GM12878 (cell line): ENCODE measurements around the gene OLFML3. TPM values are rescaled to one million over a fixed set of nuclear protein-coding genes. Genes with fewer than 3 reads are reported as not detected.

ENCODE experiments used
- ATAC-seq: fragments of 200-7000 bp; cut with Tn5 transposase; 3 replicates; pipeline ENCODE4 v1.9.1; 2020; ENCODE audit warnings: mild to moderate bottlenecking, moderate library complexity
- BruUV-seq: library from RNA; stranded (reverse); fragments of 400-500 nt; replicated peaks from 2 replicates; lab custom pipeline; 2021; lab: Mats Ljungman, UMichigan
- CTCF ChIA-PET: fragments of 300-600 bp; sonication (Branson Sonifier 250); formaldehyde crosslinking; extraction: SDS; loops from one replicate; lab custom pipeline; 2021; ENCODE audit warnings: inconsistent platforms; lab: Yijun Ruan, JAX
- POLR2A ChIA-PET: fragments of 350-600 bp; formaldehyde crosslinking; extraction: SDS; loops from one replicate; lab custom pipeline; 2021; ENCODE audit warnings: inconsistent platforms; lab: Charles Lee
- RAD21 ChIA-PET: fragments of 300-600 bp; sonication (Branson Sonifier 250); formaldehyde crosslinking; loops from one replicate; lab custom pipeline; 2023; ENCODE audit warnings: antibody characterized with exemption; ENCODE audit not compliant: unreplicated experiment; lab: Charles Lee
- SMC1A ChIA-PET: fragments of 300-600 bp; sonication (Branson Sonifier 250); formaldehyde crosslinking; loops from one replicate; lab custom pipeline; 2023; ENCODE audit not compliant: unreplicated experiment, uncharacterized antibody; lab: Charles Lee
- DNase-seq: peaks from one replicate; pipeline ENCODE4 v3.0.0-alpha.2; 2011; ENCODE audit warnings: low read depth, low spot score
- FAIRE-seq: peaks from 3 replicates; lab custom pipeline; 2011; peaks lifted over from hg19 to GRCh38; lab: Jason Lieb, UNC
- H2AFZ ChIP-seq: 2 replicates; pipeline ENCODE4 v1.6.0; 2011; ENCODE audit warnings: low read depth, low read length, control low read depth; ENCODE audit not compliant: control insufficient read depth
- H3K27ac ChIP-seq: 2 replicates; pipeline ENCODE4 v1.5.1; 2011; ENCODE audit warnings: control low read depth; ENCODE audit not compliant: control insufficient read depth, insufficient read depth
- H3K27me3 ChIP-seq, 2 experiments: replicated peaks in 1 of 2; 2 replicates each; pipeline versions ENCODE4 v1.6.0 to v1.6.1; 2011; ENCODE audit warnings: low read length in 1 of 2; ENCODE audit not compliant: control insufficient read depth in 2 of 2, insufficient read depth in 2 of 2
- H3K36me3 ChIP-seq, 2 experiments: 2 replicates each; pipeline ENCODE4 v1.5.1; 2011; ENCODE audit warnings: low read length in 1 of 2; ENCODE audit not compliant: control insufficient read depth in 2 of 2, insufficient read depth in 2 of 2
- H3K4me1 ChIP-seq: 2 replicates; pipeline ENCODE4 v1.6.1; 2011; ENCODE audit warnings: mild to moderate bottlenecking, low read length, moderate library complexity, mixed read lengths; ENCODE audit not compliant: control insufficient read depth, insufficient read depth
- H3K4me2 ChIP-seq: 2 replicates; pipeline ENCODE4 v1.6.0; 2011; ENCODE audit warnings: control low read depth; ENCODE audit not compliant: control insufficient read depth, insufficient read depth
- H3K4me3 ChIP-seq: fragments of 200-600 bp; sonication (generic); 2 replicates; pipeline ENCODE4 v1.5.1; 2016
- H3K79me2 ChIP-seq: 2 replicates; pipeline ENCODE4 v1.6.0; 2011; ENCODE audit warnings: low read length; ENCODE audit not compliant: control insufficient read depth, insufficient read depth
- H3K9ac ChIP-seq: 2 replicates; pipeline ENCODE4 v1.8.0; 2011; ENCODE audit warnings: low read length, control low read depth, mixed read lengths; ENCODE audit not compliant: control insufficient read depth, insufficient read depth
- H3K9me3 ChIP-seq: replicated peaks from 3 replicates; pipeline ENCODE4 v1.5.1; 2011; ENCODE audit warnings: mild to moderate bottlenecking, low read length; ENCODE audit not compliant: control insufficient read depth, insufficient read depth
- H4K20me1 ChIP-seq: 2 replicates; pipeline ENCODE4 v1.6.0; 2011; ENCODE audit not compliant: control insufficient read depth, insufficient read depth
- BACH1 ChIP-seq: fragments of 450-650 bp; IDR thresholded peaks from 2 replicates; pipeline ENCODE4 v1.6.1; 2017; ENCODE audit warnings: mild to moderate bottlenecking, borderline replicate concordance
- BCL11A ChIP-seq: IDR thresholded peaks from 2 replicates; pipeline ENCODE4 v1.6.1; 2011; ENCODE audit warnings: low read depth, low read length
- CBFB ChIP-seq: IDR thresholded peaks from 2 replicates; pipeline ENCODE4 v1.6.1; 2016; ENCODE audit warnings: antibody characterized with exemption, low read depth
- CHD1 ChIP-seq: IDR thresholded peaks from 2 replicates; pipeline ENCODE4 v1.6.1; 2012; ENCODE audit warnings: low read depth, low read length, improper control_type of control experiment
- ESRRA ChIP-seq: IDR thresholded peaks from 2 replicates; pipeline ENCODE4 v1.6.1; 2012; ENCODE audit warnings: mild to moderate bottlenecking, low read length, improper control_type of control experiment
- IRF4 ChIP-seq: IDR thresholded peaks from 2 replicates; pipeline ENCODE4 v1.6.1; 2011; ENCODE audit warnings: low read depth, low read length
- SIX5 ChIP-seq: IDR thresholded peaks from 2 replicates; pipeline ENCODE4 v1.6.1; 2011; ENCODE audit warnings: mild to moderate bottlenecking, low read depth, low read length, moderate library complexity; ENCODE audit not compliant: severe bottlenecking
- SUPT20H ChIP-seq: IDR thresholded peaks from 2 replicates; pipeline ENCODE4 v1.6.1; 2011; ENCODE audit warnings: low read depth, mild to moderate bottlenecking, low read length, moderate library complexity, borderline replicate concordance; ENCODE audit not compliant: control insufficient read depth
- TAF1 ChIP-seq: IDR thresholded peaks from 2 replicates; pipeline ENCODE4 v1.6.1; 2011; ENCODE audit warnings: mild to moderate bottlenecking, low read depth, low read length, borderline replicate concordance
- WRNIP1 ChIP-seq: IDR thresholded peaks from 2 replicates; pipeline ENCODE4 v1.6.1; 2011; ENCODE audit warnings: low read depth, low read length, improper control_type of control experiment, borderline replicate concordance
- YBX1 ChIP-seq: fragments of 450-650 bp; IDR thresholded peaks from 2 replicates; pipeline ENCODE4 v1.6.1; 2016; ENCODE audit warnings: antibody characterized with exemption
- ZNF207 ChIP-seq: fragments of 450-650 bp; IDR thresholded peaks from 2 replicates; pipeline ENCODE4 v1.6.1; 2014; ENCODE audit warnings: antibody characterized with exemption, mild to moderate bottlenecking, borderline replicate concordance
- WGBS: methylation state at CpG from one replicate; pipeline ENCODE4 v1.1.6; 2016; ENCODE audit warnings: low lambda C conversion rate; ENCODE audit not compliant: insufficient replicate concordance, insufficient coverage; ENCODE audit errors: missing lambda C conversion rate; 5-methylcytosine and 5-hydroxymethylcytosine counted together
- in situ Hi-C: fragments of 300-500 bp; cut with MboI; formaldehyde crosslinking; loops from 9 replicates; pipeline ENCODE4 v1.14.3; 2018; ENCODE audit warnings: mixed read lengths
- intact Hi-C: fragments of 100-400 bp; cut with micrococcal nuclease; formaldehyde crosslinking; loops from one replicate; pipeline ENCODE4 v1.14.2; 2022; ENCODE audit not compliant: unreplicated experiment
- polyA plus RNA-seq, 11 experiments: library from polyadenylated mRNA; depleted of rRNA in 4 of 11; unstranded in 6 of 11; stranded (reverse) in 5 of 11; fragments of >200 nt; fragmentation: Nextera tagmentation in 4 of 11; fragmentation: Illumina TruSeq in 1 of 11; extraction: Ambion mirVana in 4 of 11; extraction: Trizol in 1 of 11; gene quantifications; 1 replicate in 1 of 11; 2 replicates in 10 of 11; pipeline versions ENCODE4 v1.2.1 to v1.2.3, GENCODE V29; 2011 to 2016; ENCODE audit warnings: inconsistent platforms in 2 of 11, missing spikeins in 2 of 11, low read depth in 1 of 11
- total RNA-seq, 4 experiments: library from RNA; depleted of rRNA in 3 of 4; stranded (reverse); fragments of >200 nt in 3 of 4; fragmentation: Illumina TruSeq in 1 of 4; extraction: Trizol in 1 of 4; gene quantifications; 2 replicates each; pipeline versions ENCODE4 v1.2.1 to v1.2.3, GENCODE V29; 2013 to 2021
- TF ChIP-seq, protein P1 (sequence below): IDR thresholded peaks from 2 replicates; pipeline ENCODE4 v1.6.1; 2011; ENCODE audit warnings: low read depth, low read length, improper control_type of control experiment, borderline replicate concordance
- TF ChIP-seq, protein P2 (sequence below): IDR thresholded peaks from 2 replicates; pipeline ENCODE4 v1.6.1; 2012; ENCODE audit warnings: low read length, inconsistent platforms
- TF ChIP-seq, protein P3 (sequence below): fragments of 450-650 bp; IDR thresholded peaks from 2 replicates; pipeline ENCODE4 v1.6.1; 2018; ENCODE audit warnings: borderline replicate concordance, mild to moderate bottlenecking; ENCODE audit not compliant: partially characterized antibody

Gene OLFML3
- total and polyA plus RNA-seq, 10 of the 15 experiments (the other 5 are each of a cell fraction or from before 2014, with no cell fraction given), result 0.03 TPM; not detected in 9

DNA sequence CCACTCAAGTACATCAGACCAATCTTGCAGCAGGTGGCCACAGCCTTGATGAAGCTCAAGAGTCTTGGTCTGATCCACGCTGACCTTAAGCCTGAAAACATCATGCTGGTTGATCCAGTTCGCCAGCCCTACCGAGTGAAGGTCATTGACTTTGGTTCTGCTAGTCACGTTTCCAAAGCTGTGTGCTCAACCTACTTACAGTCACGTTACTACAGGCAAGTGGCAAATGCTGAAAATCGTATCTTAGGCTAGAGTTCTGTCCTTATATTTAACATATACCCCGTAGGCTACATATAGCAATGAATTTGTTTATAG is 38.1 kb upstream of the OLFML3 start:
- intact Hi-C loops, result loop anchor here (5.0 kb wide), 1 partner anchor 84 kb away; no protein-coding TSS in a partner anchor
- Histone ChIP-seq H3K9me3 (peaks cover 7% of the 10 kb centered on the region), H3K27me3 (no peaks in the 10 kb centered on the region), H4K20me1 (no peaks in the 10 kb centered on the region), H3K4me1 (peaks cover 22% of the 10 kb centered on the region), H3K4me3 (no peak overlapping the region), H3K27ac (peak overlapping the region; percentile 7; the same call in 1 of the 2 replicates), H3K79me2 (peaks cover 63% of the 10 kb centered on the region), H3K36me3 (peaks cover 6 to 8% of the 10 kb centered on the region in 2 experiments; a peak in 3 of 4 replicates), H3K4me2 (peak overlapping the region; percentile 11; the same call in 1 of the 2 replicates), H2AFZ (no peak overlapping the region), H3K9ac (no peak overlapping the region)
- FAIRE-seq (no peak), ATAC-seq (peak; percentile 6; the same call in 2 of the 3 replicates), DNase-seq (no peak)
- 97% methylated on average over 7 of the region's 7 CpGs for WGBS
- ChIA-PET CTCF (interaction anchor here (1.0 to 5.3 kb wide), 4 partner anchors 10 to 105 kb away, joined by 5 to 36 read pairs (median 6); partner anchors contain the start of gene HIPK1), POLR2A (interaction anchor here (0.9 to 1.5 kb wide), 4 partner anchors 8 to 37 kb away, joined by 3 to 7 read pairs (median 4); partner anchors contain the start of gene AP4B1), SMC1A (interaction anchor here (1.0 to 11.9 kb wide), 9 partner anchors 6 to 127 kb away, joined by 3 to 99 read pairs (median 4); partner anchors contain the start of gene DCLRE1B), RAD21 (interaction anchor here (1.1 to 4.8 kb wide), 3 partner anchors 11 to 73 kb away, joined by 3 to 33 read pairs (median 3); partner anchors contain the start of gene HIPK1)
- no TSS peak for BruUV-seq
- in situ Hi-C loops, result no loop called here
- TF ChIP-seq, protein P1, sequence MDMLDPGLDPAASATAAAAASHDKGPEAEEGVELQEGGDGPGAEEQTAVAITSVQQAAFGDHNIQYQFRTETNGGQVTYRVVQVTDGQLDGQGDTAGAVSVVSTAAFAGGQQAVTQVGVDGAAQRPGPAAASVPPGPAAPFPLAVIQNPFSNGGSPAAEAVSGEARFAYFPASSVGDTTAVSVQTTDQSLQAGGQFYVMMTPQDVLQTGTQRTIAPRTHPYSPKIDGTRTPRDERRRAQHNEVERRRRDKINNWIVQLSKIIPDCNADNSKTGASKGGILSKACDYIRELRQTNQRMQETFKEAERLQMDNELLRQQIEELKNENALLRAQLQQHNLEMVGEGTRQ, result no peak
- TF ChIP-seq ZNF207, result no peak
- no peak for TF ChIP-seq WRNIP1
- no peak for TF ChIP-seq SIX5
- no peak for TF ChIP-seq TAF1
- no peak for TF ChIP-seq ESRRA
- TF ChIP-seq BACH1, result no peak
- TF ChIP-seq YBX1, result no peak
- TF ChIP-seq IRF4, result no peak
- TF ChIP-seq, protein P2, sequence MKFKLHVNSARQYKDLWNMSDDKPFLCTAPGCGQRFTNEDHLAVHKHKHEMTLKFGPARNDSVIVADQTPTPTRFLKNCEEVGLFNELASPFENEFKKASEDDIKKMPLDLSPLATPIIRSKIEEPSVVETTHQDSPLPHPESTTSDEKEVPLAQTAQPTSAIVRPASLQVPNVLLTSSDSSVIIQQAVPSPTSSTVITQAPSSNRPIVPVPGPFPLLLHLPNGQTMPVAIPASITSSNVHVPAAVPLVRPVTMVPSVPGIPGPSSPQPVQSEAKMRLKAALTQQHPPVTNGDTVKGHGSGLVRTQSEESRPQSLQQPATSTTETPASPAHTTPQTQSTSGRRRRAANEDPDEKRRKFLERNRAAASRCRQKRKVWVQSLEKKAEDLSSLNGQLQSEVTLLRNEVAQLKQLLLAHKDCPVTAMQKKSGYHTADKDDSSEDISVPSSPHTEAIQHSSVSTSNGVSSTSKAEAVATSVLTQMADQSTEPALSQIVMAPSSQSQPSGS, result no peak
- no peak for TF ChIP-seq CHD1
- no peak for TF ChIP-seq SUPT20H
- no peak for TF ChIP-seq BCL11A
- TF ChIP-seq, protein P3, sequence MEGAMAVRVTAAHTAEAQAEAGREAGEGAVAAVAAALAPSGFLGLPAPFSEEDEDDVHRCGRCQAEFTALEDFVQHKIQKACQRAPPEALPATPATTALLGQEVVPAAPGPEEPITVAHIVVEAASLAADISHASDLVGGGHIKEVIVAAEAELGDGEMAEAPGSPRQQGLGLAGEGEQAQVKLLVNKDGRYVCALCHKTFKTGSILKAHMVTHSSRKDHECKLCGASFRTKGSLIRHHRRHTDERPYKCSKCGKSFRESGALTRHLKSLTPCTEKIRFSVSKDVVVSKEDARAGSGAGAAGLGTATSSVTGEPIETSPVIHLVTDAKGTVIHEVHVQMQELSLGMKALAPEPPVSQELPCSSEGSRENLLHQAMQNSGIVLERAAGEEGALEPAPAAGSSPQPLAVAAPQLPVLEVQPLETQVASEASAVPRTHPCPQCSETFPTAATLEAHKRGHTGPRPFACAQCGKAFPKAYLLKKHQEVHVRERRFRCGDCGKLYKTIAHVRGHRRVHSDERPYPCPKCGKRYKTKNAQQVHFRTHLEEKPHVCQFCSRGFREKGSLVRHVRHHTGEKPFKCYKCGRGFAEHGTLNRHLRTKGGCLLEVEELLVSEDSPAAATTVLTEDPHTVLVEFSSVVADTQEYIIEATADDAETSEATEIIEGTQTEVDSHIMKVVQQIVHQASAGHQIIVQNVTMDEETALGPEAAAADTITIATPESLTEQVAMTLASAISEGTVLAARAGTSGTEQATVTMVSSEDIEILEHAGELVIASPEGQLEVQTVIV, result no peak
- TF ChIP-seq CBFB, result no peak
